ENCODE results near the gene PNPLA7.

PNPLA7 gene

DNA sequence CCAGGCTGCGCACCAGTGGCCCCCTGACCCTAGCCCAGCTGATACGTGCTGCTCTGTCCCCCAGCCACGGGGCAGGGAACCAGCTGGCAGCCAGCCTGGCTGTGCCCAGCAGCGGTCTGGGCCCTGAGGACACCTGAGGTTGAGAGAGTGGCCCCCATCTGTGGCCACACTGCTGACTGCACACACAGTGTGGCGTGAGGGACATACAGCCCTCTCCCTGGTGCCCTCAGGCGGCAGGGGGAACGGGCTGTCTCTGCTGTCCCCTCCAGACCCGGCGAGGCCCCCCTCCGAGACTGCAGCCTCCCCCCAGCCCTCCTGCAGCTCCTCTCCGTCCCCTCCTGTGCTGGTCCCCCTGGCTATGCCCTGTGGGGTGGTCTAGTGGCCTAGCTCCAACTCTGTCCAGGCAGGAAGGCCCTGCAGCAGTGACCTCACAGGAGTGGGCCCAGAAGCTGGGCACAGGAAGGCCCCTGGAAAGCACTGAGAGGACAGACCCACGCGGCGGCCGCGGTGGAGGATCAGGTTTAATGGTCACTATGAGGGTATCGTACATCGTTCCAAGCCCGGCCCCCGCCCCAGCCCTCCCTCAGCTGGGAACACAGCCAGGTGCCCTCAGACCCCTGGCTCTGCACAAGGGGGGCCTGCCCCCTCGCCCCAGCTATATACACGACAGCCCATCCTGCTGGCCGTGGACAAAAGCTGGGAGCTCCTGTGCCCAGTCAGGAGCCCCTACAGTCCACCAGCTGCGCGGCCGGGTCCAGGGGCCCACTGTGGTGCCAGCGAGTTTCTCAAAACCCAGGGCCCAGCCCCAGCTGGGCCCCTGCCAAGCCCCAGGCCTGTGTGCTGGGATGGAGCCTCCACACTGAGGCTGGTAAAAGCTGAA is 102.2 kb downstream of the PNPLA7 start:
- DNase-seq = no peak

DNA sequence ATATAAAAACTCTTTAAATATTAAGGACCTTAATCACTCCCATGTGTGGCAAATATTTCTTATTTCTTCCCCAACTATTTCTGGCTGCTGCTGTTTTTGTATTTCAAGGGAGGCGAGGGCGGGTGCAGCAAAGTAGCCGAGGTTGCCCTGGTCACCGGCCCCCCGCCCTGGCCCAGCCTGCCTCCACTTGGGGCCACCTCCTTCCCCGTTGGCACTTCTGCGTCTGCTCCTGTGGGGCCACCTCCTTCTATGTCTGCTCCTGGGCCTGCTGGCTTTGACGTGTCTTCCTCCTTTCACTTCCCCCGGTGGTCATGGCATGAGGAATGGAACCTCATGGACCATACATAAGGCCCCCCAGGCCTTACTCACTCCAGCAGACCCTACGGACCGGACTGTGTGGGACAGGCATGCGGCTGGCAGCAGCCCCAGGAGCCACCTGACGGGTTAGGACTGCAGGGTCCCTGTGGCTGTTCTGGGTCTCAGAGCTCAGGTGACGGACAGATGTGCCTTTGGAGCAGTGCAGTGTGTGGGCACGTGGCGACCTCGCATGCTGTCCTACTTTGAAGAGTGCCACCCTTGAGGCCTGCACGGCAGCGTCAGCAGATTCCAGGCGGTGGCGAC is 103.2 kb downstream of the PNPLA7 start:
- DNase-seq = no peak

DNA sequence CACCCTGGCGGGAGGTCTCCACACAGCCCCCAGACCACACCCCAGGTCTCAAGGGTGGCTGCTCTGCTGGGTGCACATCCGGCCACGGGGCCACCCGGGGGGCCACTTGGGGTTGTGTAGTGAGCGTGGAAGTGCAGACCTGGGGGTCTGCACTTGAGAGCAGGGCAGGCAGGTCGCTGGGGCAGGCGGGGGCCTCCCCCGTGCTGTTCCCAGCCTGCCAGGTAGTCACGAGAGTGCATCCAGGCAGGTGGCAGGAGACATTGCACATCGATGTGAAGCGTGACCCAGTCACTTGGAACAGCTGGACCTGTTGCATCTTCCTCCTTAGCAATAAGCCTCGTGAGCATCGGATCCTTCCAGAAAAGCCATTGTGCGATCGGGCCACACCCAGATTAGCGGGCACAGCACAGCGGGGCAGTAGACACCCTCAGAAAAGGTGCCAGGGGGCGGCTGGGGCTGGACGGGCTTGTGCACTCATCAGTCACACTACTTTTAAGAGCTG is 104.2 kb downstream of the PNPLA7 start:
- DNase-seq = no peak

DNA sequence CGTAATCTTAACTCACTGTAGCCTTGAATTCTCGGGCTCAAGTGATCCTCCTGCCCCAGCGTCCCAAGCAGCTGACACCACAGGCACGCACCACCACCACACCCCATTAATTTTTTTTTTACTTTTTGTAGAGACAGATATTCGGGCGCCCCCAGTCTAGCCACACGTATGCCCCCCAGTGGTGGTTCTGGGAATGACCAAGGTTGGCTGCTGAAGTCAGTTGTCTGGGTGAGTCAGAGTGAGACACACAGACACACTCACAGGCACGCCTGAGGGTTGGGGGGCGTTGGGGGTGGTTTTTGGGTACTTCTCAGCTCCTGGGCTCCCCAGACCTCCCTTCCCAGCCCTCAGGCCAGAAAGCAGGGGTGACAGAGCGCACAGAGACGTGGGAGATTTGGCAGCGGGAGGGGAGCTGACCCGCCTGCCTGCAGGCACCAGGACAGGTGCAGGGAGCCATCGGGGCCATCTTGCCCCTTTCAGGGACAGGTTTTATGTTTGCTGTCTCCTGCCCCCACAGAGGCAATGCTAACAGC is 104.9 kb downstream of the PNPLA7 start:
- DNase-seq = peak; percentile 89

DNA sequence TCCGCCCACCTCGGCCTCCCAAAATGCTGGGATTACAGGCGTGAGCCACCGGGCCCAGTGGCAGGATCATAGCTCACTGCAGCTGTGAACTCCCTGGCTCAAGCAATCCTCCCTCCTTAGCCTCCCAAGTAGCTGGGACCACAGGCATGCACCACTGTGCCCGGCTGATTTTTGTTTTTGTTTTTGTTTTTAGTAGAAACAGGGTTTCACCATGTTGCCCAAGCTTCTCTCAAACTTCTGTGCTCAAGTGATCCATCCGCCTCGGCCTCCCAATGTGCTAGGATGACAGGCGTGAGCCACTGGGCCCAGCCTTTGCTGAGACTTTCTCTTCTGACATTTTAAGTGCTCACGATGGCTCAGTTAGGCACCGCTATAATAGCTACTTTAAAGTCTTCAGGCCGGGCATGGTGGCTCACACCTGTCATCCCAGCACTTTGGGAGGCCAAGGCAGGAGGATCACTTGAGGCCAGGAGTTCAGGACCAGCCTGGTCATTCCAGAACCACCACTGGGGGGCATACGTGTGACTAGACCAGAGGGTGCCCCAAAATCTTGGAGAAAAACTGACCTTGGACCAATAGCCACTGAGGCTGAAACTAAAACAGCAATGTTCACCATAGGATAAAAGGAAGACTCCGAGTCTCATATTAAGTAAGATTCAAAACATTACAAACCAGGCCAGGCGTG is 106.0 kb downstream of the PNPLA7 start:
- DNase-seq = no peak

DNA sequence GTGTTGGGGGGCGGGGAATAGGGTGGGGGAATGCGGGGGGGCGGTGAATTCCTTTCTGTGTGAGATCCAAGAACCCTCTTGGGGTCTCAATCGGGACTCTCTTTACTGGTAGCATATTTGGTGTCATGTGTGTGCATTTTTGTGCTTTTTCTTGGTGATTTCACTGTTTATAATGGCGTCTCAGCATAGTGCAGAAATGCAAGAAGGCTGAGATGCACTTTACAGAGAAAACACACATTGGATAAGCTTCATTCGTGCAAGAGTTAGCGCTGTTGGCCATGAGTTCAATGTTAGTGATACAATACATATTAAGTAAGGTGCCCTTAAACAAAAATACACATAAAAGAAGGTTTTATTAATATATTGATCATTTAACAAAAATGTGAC is 108.3 kb downstream of the PNPLA7 start:
- DNase-seq = no peak

DNA sequence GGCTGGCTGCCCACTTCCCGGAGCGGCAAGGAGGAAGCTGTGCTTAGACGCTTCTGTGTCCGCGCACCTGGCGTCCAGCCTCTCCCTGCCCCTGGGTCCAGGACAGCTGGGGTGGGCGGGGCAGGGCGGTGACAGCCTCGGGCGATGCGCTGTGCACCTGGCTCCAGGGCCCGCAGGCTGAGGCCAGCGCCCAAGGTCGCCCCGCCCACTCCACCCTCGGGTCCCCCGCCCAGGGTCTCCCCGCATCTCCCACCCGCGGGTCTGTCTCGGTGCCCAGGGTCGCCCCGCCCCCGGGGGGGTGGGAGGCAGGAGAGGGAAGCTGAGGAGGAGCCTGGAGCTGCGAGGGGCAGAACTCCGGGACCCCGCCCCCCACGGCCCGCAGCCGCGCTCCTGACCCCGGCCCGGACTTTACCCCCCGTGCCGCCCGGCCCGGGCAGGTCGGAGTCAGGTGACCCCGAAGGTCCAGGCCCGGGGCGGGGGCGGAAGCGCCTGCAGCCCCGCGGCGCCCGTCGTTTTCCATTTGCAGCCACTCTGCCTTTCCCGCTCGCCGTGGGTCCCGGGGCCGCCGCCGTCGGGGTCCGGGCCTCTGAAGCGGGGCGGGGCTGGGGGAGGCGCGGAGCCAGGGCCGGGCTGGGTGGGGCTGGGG is 108.8 kb downstream of the PNPLA7 start, which contains the start of gene ENTPD8:
TSS of gene ENTPD8 (minus strand) at position 69 of the 646 bp plus-strand sequence. CDS start 3,072 bp downstream, outside the sequence.
- DNase-seq = no peak

DNA sequence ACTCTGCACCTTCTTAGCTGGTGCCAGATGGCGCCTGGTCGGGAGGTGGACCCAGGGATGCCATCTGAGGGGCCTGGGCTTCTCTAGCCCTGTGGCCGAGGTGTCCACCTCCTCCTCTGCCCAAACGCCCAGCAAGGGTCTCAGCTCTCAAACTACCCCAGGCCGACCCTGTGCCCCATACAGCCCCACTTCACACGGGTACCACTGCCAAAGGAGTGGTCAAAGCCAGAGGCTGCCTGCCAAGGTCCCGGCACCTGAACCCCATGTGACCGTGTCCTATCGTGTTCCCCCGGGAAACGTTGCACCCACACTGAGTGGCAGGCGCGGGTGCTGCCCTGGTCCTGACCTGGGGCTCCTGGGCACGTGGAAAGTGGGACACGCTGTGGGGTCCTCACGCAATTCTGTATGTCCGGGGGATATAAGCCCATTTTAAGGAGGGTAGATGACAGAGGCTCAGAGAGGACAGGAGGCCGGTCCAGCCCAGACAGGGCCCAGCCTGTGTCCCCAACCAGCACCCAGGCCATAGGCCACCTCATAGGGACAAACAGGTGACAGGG is 111.0 kb downstream of the PNPLA7 start:
- DNase-seq = no peak

DNA sequence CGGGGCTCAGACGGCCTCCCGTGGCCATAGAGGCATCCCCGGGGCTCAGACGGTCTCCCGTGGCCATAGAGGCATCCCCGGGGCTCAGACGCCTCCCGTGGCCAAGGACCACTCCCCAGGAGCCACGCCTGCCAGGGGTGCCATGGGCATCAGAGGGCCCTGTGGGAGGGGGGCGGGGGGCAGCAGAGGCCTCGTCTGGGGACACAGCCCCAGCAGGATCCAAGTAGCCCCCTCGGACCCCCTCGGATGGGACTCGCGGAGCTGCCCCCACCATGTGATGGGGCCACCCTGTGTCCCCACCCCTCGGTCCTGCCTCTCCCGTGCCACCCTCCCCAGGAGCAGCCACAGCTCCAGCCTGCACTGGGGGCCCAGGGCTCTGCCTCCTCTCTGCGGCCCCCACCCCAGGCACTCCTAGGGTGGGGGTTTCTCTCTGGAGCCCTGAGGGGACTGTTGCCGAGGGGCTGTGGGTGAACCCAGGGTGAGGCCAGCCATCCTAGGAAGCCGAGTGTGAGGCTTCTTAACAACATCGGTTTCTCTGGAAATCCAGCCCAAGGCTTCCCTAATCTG is 111.5 kb downstream of the PNPLA7 start:
- no peak for DNase-seq

DNA sequence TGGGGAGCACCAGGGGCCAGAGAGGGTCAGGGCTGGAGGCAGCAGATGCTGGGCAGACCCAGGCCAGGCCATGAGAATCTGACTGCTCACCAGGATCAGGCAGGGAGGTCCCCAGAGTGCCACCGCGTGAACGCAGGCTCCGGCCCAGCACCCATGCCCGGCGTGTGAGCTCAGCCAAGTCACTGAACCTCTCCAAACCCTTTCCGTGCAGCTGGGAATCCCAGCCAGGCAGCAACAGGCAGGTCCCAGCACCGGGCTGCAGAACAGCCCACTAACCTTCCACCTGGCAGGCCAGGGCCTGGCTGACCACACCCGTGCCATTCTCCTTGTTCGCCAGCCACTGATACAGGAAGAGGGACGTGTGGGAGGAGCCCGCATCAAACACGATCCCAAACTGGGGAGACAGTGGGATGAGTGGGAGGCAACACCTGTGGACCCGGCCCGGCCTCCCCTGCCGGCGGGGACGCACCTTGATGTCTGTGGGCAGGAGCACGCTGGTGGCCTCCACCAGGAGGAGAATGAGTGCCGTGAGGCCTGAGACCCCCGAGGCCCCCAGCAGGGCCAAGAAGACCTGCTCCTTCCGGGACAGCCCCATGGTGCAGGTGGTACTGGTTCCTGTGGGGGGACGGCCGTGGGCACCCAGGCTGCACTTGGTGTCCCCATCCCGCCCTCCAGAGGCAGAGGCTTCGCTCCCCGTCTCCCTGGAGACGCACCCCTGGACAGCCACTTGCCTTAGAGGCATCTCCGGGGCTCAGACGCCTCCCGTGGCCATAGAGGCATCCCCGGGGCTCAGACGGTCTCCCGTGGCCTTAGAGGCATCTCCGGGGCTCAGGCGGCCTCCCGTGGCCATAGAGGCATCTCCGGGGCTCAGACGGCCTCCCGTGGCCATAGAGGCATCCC is 112.3 kb downstream of the PNPLA7 start:
- DNase-seq = no peak

DNA sequence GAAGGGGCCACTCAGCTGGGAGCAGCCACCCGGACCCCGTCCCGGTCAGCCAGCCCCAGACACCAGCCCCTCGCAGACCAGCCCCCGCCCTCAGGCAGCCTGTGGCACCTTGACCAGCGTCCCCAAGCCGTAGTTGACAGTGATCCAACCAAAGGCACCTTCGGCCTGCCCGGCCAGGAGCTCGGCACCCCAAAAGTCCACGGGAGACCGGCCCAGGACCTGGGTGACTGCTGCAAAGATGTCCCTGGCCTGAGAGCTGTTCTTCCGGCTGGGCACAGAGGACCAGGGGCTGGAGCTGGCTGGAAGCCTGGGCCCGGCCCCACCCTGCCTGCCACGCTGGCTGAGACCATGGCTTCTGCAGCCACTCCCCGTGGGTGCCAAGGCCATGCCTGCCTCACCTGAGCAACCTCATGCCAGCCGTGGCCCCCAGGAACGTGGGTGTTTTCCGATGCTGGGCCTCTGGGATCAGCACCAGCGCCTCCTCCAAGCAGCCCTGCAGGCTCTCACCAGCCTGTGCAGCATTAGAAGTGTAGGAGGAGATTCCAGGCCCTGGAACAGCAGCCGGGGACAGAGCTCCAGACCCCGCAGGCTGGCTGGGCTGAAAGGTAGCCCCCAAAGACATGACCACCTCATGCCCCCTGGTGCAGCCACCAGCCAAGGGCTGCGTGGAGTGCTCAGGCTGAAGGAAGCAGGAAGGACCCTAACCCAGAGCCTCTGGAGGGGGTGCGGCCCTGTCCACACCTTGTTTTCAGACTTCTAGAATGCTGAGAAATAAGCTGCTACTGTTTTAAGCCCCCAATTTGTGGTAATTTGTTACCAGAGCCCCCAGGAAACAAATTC is 113.2 kb downstream of the PNPLA7 start:
- DNase-seq = no peak

DNA sequence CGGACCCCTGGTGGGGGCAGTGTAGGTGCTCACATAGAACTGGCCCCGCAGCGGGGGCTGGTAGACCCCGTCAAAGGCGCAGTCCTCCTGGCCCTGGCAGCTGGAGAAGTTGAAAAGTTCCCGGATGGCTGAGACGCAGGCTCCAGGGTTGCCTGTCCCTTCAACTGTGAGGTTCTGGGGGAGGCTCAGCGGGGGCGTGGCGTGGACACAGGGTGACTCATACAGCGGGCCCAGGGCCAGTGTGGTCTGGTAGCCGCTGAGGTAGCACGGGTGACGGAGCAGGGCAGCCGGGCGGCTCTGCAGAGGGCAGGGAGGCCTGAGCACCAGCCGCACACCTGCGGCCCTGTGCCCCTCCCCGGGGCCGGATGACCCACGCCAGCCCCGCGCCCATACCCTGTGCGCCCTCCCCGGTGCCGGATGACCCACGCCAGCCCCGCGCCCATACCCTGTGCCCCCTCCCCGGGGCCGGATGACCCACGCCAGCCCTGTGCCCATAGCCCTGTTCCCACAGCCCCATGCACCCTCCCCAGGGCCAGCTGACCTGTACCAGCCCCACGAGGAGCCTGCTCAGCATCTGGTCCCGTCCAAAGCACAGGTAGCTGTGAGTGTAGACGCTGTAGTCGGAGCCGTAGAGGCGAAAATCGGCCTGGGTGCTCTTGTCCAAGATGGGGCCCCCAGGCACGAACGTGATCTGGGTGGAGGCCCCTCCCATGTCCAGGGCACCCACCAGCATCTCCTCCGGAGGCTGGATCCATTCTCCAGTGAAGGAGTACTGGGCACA is 114.0 kb downstream of the PNPLA7 start:
- no peak for DNase-seq

DNA sequence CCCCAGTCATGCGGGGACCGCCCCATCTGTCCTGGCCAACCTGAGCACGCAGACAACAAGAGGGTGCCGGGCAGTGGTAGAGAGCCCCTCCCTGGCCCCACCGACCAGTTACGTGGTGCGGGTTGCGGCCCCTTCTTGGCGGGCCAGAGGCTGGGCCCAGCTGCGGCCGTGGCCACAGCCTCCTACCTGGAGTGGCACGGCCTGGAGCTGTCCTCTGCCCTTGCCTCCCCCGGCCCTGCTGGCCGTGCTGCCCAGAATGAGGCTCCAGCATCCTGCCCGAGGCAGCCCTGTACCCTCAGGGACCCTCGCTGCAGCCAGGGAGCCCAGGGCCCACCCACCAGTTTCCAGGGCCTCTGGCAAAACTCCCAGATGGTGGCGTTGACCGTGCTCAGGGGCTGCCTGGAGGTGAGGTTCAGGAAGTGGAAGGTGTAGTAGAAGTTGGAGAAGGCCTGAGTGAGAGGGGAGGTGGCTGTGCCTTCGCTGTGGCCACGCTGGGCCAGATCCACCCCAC is 114.8 kb downstream of the PNPLA7 start:
- no peak for DNase-seq

DNA sequence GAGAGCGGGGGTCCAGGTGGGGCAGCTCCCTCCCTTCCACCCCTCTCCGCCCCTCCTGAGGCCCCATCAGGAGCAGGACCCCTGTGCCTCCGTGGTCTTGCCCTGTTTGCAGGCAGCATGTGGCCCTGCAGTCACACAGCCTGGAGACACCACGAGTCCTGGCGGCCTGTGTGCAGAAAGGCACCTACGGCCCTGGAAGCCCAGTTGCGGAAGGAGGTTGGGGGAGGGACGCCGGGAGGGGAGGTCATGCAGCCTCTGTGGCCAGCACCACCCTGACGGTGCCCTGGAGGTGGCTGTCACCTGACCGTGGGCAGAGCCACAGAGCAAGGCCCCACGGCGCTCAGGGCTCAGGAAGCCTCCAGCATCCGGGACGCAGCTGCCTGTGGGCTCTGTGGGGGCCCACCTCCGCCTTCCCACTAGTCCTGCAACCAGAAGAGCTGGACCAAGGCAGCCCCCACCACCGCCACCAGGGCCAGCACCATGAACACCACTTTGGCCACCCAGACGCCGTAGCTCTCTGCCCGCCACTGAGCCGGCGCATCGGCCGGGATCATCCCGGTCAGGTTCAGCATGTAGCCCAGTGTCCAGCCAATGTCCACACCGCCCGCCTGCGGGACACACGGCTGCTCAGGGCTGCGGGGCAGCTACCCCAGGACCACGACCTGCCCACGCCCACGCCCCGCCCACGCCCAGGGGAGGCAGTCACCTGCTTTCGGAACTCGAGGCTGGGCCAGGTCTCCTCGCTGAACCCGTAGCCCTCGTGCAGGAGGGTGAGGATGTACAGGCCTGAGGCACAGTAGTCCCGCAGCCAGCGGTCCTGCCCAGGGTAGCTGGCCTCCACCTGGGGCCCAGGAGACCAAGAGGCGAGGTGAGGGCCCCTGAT is 115.5 kb downstream of the PNPLA7 start:
- no peak for DNase-seq

DNA sequence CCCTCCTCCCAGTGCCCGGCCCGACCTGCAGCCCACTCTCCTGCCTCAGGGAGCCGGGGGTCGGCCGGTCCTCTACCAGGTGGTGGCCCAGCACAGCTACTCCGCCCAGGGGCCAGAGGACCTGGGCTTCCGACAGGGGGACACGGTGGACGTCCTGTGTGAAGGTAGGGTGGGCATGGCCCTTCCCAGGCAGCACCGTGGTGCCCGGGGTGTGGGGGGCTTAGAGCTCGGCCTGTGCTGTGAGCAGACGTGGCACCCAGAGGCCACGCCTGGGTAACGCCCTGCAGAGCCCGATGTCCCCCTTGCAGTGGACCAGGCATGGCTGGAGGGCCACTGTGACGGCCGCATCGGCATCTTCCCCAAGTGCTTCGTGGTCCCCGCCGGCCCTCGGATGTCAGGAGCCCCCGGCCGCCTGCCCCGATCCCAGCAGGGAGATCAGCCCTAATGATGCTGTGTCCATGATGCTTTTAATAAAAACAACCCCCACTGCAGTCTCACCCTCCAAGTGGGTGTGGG is 116.2 kb downstream of the PNPLA7 start:
- DNase-seq = no peak

DNA sequence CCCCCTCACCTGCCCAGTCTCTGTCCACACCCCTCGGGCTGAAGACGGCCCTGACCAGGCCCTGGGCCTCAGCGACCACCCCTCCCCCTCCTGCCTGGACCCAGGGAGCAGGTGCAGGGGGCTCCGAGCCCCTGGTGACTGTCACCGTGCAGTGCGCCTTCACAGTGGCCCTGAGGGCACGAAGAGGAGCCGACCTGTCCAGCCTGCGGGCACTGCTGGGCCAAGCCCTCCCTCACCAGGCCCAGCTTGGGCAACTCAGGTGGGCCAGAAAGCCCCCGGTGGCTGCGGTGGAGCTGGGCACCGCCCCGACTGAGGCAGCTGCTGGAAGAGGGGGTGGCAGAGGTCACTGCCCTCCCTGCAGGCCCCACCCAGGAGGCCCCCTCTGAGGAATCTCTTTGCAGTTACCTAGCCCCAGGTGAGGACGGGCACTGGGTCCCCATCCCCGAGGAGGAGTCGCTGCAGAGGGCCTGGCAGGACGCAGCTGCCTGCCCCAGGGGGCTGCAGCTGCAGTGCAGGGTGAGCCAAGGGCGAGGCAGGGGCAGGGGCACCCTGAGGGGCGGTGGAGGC is 116.8 kb downstream of the PNPLA7 start:
- no peak for DNase-seq

DNA sequence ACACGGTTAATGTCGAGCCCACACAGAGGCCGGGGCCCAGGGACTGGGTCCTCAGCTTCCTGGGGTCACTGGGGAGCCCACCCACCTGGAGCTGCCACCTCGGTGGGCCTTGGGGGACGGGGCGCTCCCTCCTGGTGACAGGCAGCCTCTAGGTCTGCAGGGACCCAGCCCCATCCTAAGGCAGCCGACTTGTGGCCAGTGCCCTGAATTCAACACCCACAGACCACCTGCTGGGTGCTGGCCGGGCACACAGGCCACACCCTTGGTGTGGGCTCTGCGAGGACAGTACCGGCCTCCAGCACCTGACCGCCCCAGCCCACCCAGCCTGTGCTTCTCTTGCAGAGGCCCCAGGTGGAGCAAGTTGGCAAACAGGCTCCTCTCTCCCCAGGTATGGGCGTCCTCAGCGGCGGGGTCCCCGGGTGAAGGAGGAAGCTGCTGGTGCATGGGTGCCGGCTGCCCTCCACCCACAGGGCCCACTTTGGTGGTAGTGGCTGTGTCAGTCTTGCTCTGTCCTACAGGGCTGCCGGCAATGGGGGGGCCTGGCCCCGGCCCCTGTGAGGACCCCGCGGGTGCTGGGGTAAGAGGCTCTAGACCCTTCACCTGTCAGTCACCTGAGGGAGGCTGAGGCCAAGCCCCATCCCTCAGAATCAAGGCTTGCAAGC is 117.4 kb downstream of the PNPLA7 start:
- no peak for DNase-seq
